H1 (cell line): ENCODE measurements around the gene ZNG1A.
"Not testable (repeated sequence)": the region's sequence is repeated elsewhere in the genome, so short reads cannot be mapped to it uniquely, and the experiment has no call there.

Experiments used
- HDAC2 ChIP-seq, 2 experiments: fragments of 300-600 bp in 1 of 2; sonication (generic) in 1 of 2; IDR thresholded peaks; 2 replicates each; pipeline ENCODE4 v1.6.1; 2011 to 2012; ENCODE audit warnings: low read depth in 2 of 2, low read length in 2 of 2, mild to moderate bottlenecking in 2 of 2, moderate library complexity in 2 of 2, borderline replicate concordance in 1 of 2, inconsistent platforms in 1 of 2
- POLR2A ChIP-seq, 2 experiments: IDR thresholded peaks; 1 replicate in 1 of 2; 2 replicates in 1 of 2; pipeline ENCODE4 v1.6.1; 2011; ENCODE audit warnings: low read depth in 2 of 2, low read length in 2 of 2, mild to moderate bottlenecking in 2 of 2; ENCODE audit errors: control extremely low read depth in 1 of 2
- TF ChIP-seq, protein P1 (sequence below): IDR thresholded peaks from 2 replicates; pipeline ENCODE4 v1.6.1; 2012; ENCODE audit warnings: low read length, inconsistent platforms

DNA sequence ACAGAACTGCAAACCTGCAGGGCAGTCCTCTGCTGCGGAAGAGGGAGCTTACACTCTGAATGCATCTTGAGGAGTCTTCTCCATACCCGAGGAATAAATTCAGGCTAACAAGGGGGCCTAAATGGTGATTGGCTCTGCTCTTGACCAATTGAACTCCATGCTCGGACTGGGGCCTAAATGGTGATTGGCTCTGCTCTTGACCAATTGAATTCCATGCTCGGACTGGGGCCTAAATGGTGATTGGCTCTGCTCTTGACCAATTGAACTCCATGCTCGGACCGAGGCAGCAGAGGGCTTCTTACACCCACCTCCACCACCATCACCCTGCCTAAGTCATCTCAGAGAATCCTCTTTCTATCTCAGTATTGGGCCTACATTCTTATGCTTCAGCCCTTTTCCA, 79.0 kb downstream of the ZNG1A start:
- TF ChIP-seq POLR2A (IDR thresholded peaks at IDR 0.05; ENCODE audit: control extremely low read depth in 1 of 2, low read depth in 2 of 2, low read length in 2 of 2); HDAC2 (IDR thresholded peaks at IDR 0.05; ENCODE audit: borderline replicate concordance in 1 of 2, low read depth in 2 of 2, low read length in 2 of 2): not testable (repeated sequence)
- TF ChIP-seq, protein P1, sequence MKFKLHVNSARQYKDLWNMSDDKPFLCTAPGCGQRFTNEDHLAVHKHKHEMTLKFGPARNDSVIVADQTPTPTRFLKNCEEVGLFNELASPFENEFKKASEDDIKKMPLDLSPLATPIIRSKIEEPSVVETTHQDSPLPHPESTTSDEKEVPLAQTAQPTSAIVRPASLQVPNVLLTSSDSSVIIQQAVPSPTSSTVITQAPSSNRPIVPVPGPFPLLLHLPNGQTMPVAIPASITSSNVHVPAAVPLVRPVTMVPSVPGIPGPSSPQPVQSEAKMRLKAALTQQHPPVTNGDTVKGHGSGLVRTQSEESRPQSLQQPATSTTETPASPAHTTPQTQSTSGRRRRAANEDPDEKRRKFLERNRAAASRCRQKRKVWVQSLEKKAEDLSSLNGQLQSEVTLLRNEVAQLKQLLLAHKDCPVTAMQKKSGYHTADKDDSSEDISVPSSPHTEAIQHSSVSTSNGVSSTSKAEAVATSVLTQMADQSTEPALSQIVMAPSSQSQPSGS, result not testable (repeated sequence)
